Measurements from ENCODE around the gene STAT5A.
"Not testable (repeated sequence)": the region's sequence is repeated elsewhere in the genome, so short reads cannot be mapped to it uniquely, and the experiment has no call there.

STAT5A gene

DNA sequence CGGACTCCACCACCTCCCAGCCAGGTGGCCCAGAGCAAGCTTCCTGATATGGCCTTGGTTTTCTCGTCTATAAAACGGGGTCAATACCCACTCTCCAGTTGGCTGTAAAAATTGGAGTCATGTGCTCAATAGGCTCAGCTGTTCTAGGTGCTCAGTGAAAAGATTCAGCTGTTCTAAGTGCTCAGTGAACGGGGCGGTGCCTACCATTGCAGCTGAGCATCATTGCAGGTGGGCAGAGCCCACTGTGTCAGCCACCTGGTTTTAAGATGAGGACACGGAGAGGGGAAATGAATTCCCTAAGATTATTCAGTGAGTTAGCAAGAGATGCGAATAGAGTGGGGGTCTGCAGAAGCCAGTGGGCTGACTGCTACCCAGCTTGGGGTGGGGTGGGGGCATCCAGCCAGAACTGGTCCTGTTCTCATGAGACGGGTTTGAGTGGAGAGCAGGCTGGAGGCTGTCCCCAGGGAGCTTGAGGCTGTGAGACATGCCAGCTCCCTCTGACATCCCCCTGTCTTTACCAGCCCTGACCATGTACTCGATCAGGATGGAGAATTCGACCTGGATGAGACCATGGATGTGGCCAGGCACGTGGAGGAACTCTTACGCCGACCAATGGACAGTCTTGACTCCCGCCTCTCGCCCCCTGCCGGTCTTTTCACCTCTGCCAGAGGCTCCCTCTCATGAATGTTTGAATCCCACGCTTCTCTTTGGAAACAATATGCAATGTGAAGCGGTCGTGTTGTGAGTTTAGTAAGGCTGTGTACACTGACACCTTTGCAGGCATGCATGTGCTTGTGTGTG is 21.9 kb downstream of the STAT5A start:
- DNase-seq, result no peak

- no peak for DNase-seq
These were observed 22.5 kb downstream of the STAT5A start for GRCh38 chr17:42310787-42311215.

- DNase-seq, result no peak
These were observed 23.1 kb downstream of the STAT5A start for GRCh38 chr17:42311240-42312034.

GRCh38 chr17:42312035-42312284 is 23.7 kb downstream of the STAT5A start:
- no peak for DNase-seq

DNA sequence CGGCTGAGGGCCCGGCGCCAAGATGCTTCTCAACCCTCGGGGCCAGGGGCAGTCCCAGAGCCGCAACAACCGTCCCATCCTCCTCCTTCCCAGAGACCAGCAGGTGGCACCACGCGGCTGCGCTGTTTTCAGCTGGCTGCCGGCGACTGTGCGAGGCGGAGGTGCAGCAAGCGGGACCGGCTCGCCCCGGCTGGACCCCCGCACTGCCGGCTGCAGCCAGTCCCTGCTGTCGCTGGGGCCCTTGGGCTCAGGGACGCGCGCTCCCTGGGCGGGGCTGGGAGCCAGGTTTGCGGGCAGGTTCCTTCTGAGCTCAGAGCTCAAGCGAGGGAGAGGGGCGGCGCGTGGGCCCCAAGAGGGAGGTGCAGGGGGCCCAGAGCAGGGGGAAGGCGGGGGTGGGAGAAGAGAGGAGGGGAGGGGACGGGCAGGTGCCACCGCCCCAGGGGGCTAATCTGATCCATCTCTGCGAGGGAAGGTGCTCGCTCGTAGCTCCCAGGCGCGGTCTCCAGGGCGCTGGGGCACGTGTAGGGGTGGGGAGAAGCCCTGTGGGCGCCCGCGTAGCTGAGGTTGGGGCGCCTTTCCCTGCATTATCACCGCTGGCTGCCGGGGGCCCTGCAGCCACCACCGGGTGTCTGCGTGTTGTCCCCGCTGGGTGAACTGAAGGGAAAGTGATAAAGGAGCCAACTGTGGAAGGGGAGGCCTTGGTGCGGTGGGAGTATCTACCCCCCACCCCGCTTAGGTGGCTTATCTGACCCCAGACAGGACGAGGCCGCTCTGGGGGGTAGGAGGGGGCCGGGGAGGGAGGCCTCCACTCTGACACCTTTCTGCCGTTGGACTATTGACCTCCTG is 24.2 kb downstream of the STAT5A start:
- DNase-seq, result peak; percentile 96

- no peak for DNase-seq
These were observed 25.1 kb downstream of the STAT5A start for GRCh38 chr17:42313389-42313772.

GRCh38 chr17:42313773-42314566 is 25.7 kb downstream of the STAT5A start:
- no peak for DNase-seq

GRCh38 chr17:42315402-42316156 is 27.3 kb downstream of the STAT5A start:
- no peak for DNase-seq

GRCh38 chr17:42316755-42317154 is 28.5 kb downstream of the STAT5A start:
- no peak for DNase-seq

- DNase-seq, result no peak
These were observed 29.1 kb downstream of the STAT5A start for GRCh38 chr17:42317266-42317845.

- DNase-seq, result not testable (repeated sequence)
These were observed 29.7 kb downstream of the STAT5A start for GRCh38 chr17:42317967-42318366.

GRCh38 chr17:42321555-42321954 is 33.3 kb downstream of the STAT5A start:
- no peak for DNase-seq

- peak; percentile 97 for DNase-seq
These were observed 34.3 kb downstream of the STAT5A start for GRCh38 chr17:42322382-42323267.

DNA sequence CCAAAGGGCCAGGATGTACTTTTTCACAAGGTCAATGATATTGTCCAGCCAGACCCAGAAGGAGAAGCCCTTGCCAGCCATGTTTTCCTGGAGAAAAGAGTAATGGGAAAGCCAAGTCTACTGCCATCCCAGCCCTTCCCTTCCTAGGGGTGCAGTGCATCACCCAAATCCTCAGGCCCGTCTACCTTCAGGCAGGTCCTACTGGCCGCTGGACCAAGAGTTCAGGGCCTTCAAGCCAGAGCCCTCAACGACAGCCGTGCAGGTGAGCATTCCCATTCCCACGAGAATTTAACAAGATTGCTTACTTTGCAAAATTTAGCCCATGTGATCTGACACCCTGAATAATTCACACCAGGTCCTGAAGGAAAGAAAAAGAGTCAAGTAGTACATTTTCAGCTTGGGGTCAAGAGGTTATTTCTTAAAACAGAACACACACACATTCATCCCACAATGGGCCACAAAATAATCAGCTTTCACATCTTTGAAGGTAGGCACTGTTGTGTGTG is 35.0 kb downstream of the STAT5A start:
- no peak for DNase-seq

GRCh38 chr17:42325026-42325425 is 36.7 kb downstream of the STAT5A start:
- no peak for DNase-seq

DNA sequence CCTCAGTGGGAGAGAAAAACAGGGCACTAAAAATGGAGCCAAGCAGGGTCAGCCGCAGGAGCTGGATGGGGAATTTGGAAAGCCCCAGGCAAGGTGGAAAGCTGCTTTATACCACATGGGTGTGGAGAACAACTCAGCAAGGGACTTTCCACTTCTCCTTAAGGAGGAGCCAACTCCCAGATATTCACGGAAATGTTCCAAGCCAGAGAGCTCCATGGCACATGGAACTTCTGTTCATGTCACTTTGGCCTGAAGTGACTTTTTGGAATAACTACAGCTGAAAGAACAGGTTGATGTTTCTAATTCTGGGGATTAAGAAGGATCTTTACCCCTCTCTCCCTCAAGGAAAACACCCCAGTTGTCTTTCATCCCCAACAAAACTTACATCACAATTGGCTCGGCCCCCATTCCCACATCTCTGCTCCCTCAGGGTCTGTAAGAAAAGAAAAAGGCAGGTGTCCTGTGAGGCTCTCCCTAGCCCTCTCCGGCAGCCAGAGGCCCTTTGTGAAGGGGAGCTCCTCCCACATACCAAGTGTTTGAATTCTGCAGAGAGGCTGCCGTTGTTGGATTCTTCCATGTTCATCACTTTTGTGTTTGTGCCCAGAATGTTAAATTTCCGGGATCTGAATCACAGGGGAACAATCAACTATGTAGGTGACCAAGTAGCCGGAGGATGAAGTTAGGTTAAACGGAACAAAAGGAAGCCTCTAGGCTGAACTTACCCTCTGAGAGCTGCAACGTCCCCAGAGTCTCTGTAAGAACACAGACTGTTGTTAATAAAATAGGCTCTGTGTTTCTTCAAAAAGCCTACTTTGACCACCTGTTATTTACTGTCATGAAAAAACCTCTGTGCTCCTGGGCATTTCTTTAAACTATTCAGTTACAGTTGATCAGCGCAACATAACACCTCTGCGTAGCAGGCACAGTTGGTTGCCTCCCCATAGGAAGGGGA is 41.0 kb downstream of the STAT5A start:
- DNase-seq, result peak; percentile 36

DNA sequence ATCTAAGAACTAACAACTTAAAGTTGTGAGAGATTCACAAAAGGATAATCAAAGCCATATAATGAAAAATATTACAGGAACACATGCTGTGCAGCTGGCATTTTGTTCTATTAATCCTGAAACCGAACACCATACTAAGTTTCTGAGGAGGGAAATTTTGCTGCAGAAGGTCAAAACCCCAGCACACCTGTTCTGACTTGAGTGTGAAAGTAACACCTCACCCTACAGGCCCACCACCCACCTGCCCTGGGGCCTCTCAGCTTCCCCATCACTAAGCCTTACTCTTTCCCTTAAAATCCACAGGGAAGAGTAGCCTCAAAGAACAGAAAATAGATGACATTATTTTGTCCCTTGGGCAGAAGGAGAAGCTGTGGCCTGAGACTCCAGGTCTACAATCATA is 44.8 kb downstream of the STAT5A start:
- no peak for DNase-seq

- no peak for DNase-seq
These were observed 46.4 kb downstream of the STAT5A start for GRCh38 chr17:42334677-42335076.

DNA sequence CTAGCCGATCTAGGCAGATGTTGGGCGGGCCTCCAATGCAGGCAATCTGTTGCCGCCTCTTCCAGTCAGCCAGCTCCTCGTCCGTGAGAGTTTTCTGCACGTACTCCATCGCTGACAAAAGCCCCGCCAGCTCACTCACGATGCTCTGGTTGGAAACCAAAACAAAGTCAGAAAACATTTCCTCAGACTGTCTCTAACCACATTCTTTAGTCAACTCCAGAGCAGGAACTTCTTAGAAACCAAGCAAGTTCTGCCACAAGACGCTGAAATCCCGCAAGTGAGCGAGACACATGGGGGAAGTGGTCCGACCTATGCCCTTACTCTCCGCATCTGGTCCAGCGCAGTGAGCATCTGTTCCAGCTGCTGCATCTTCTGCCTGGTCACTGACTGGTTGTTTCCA is 49.1 kb downstream of the STAT5A start:
- DNase-seq, result no peak

Data from NCI-H1436 (cell line).